ENCODE measurements around the gene FRMD3.
A peak's percentile ranks its signal among the peaks of the same experiment; 100 is the strongest.

Gene FRMD3

GRCh38 chr9:83512621-83513020 lies 25.6 kb downstream of the FRMD3 start:
- no peak overlapping the region for H3K4me3 ChIP-seq (replicated peaks; ENCODE audit: low read depth, low read length)
- no peak for DNase-seq (ENCODE audit: low read depth)
- TF ChIP-seq CTCF (IDR thresholded peaks at IDR 0.05; ENCODE audit: low read length, missing control alignments): no peak

- TF ChIP-seq CTCF (IDR thresholded peaks at IDR 0.05; ENCODE audit: low read length, missing control alignments): no peak
- peak; percentile 63 for DNase-seq (ENCODE audit: low read depth)
- no peak overlapping the region for H3K4me3 ChIP-seq (replicated peaks; ENCODE audit: low read depth, low read length)
Measured at GRCh38 chr9:83511051-83511450, 27.1 kb downstream of the FRMD3 start.

- no peak for TF ChIP-seq CTCF (IDR thresholded peaks at IDR 0.05; ENCODE audit: low read length, missing control alignments)
- H3K4me3 ChIP-seq (replicated peaks; ENCODE audit: low read depth, low read length): no peak overlapping the region
- DNase-seq (ENCODE audit: low read depth): peak; percentile 72
Measured at GRCh38 chr9:83509402-83509801, 28.8 kb downstream of the FRMD3 start.

- H3K4me3 ChIP-seq (replicated peaks; ENCODE audit: low read depth, low read length): no peak overlapping the region
- DNase-seq (ENCODE audit: low read depth): peak; percentile 23
- no peak for TF ChIP-seq CTCF (IDR thresholded peaks at IDR 0.05; ENCODE audit: low read length, missing control alignments)
Measured at GRCh38 chr9:83508067-83508466, 30.1 kb downstream of the FRMD3 start.

- no peak for TF ChIP-seq CTCF (IDR thresholded peaks at IDR 0.05; ENCODE audit: low read length, missing control alignments)
- no peak overlapping the region for H3K4me3 ChIP-seq (replicated peaks; ENCODE audit: low read depth, low read length)
- no peak for DNase-seq (ENCODE audit: low read depth)
Measured at GRCh38 chr9:83505282-83505681, 32.9 kb downstream of the FRMD3 start.

GRCh38 chr9:83503866-83504265 lies 34.3 kb downstream of the FRMD3 start:
- no peak overlapping the region for H3K4me3 ChIP-seq (replicated peaks; ENCODE audit: low read depth, low read length)
- DNase-seq (ENCODE audit: low read depth): no peak
- TF ChIP-seq CTCF (IDR thresholded peaks at IDR 0.05; ENCODE audit: low read length, missing control alignments): no peak

- no peak for DNase-seq (ENCODE audit: low read depth)
- TF ChIP-seq CTCF (IDR thresholded peaks at IDR 0.05; ENCODE audit: low read length, missing control alignments): no peak
- H3K4me3 ChIP-seq (replicated peaks; ENCODE audit: low read depth, low read length): no peak overlapping the region
Measured at GRCh38 chr9:83501565-83501964, 36.6 kb downstream of the FRMD3 start.
